Ascending aorta (tissue), 2 donors: Measurements from ENCODE around the gene MMP14. TPM values are rescaled to one million over a fixed set of nuclear protein-coding genes. Genes with fewer than 3 reads are reported as not detected.

Experiments
- DNase-seq, 2 donors: peaks; one replicate each; pipeline ENCODE4 v3.0.0-alpha.2; 2019; ENCODE audit warnings: low spot score in 2 of 2
- H3K27ac ChIP-seq, 2 donors: fragments of 200-600 bp; sonication (generic); one replicate each; pipeline ENCODE4 v1.5.1; 2016 to 2017; ENCODE audit warnings: mild to moderate bottlenecking in 1 of 2
- H3K27me3 ChIP-seq: fragments of 200-600 bp; sonication (generic); one replicate; pipeline ENCODE4 v1.5.1; 2017
- H3K36me3 ChIP-seq, 2 donors: fragments of 200-600 bp; sonication (generic); one replicate each; pipeline ENCODE4 v1.5.1; 2016
- H3K4me1 ChIP-seq, 2 donors: fragments of 200-600 bp; sonication (generic); one replicate each; pipeline ENCODE4 v1.5.1; 2016 to 2017; ENCODE audit warnings: mild to moderate bottlenecking in 1 of 2
- H3K4me3 ChIP-seq, 2 donors: fragments of 200-600 bp; sonication (generic); one replicate each; pipeline ENCODE4 v1.5.1; 2016 to 2017; ENCODE audit warnings: mild to moderate bottlenecking in 1 of 2
- H3K9me3 ChIP-seq, 2 donors: fragments of 200-600 bp; sonication (generic); one replicate each; pipeline ENCODE4 v1.5.1; 2016
- CTCF ChIP-seq, 3 experiments: fragments of 200-600 bp in 2 of 3; fragments of 450-650 bp in 1 of 3; sonication (generic) in 2 of 3; IDR thresholded peaks; one replicate each; pipeline ENCODE4 v1.5.1; 2016 to 2019; ENCODE audit warnings: antibody characterized with exemption in 3 of 3, mild to moderate bottlenecking in 1 of 3, moderate library complexity in 1 of 3
- intact Hi-C: fragments of 100-400 bp; cut with DNase I; formaldehyde crosslinking; loops from one replicate; pipeline ENCODE4 v1.15.1; 2023
- total RNA-seq: library from RNA; depleted of rRNA; stranded (reverse); fragments of >200 nt; gene quantifications from one replicate; pipeline ENCODE4 v1.1.0, GENCODE V29; 2016

MMP14 gene
- total RNA-seq, 1 donor from 2014 or later: 178 TPM

DNA sequence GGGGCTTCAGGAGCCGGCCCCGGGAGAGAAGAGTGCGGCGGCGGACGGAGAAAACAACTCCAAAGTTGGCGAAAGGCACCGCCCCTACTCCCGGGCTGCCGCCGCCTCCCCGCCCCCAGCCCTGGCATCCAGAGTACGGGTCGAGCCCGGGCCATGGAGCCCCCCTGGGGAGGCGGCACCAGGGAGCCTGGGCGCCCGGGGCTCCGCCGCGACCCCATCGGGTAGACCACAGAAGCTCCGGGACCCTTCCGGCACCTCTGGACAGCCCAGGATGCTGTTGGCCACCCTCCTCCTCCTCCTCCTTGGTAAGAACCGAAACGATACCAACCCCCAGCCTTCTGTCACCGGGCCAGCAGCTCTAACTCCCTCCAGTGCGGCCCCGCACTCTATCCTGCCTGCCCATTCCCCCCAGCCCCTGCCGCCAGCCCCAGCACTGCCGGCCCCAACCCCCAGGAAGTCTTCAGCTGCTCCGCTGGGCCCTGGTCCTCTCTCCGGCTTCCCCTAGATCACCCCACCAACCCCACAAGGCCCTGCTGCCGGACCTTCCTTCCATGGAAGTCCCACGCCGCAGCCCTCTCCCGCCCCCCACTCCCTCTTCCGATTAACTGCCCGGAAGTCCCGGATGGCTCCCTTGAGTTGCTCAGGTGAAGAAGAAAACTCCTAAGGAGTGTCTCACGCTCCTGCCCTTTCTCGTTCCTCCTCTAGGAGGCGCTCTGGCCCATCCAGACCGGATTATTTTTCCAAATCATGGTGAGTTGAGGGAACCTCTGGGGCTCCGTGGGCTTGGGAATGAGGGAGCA lies 35.8 kb downstream of the MMP14 start:
- Histone ChIP-seq H3K27me3 (no peaks in the 10 kb centered on the region), H3K9me3 (no peaks in the 10 kb centered on the region), H3K27ac (peak overlapping the region; percentile 99 to 100), H3K4me3 (peak overlapping the region; percentile 95 to 100), H3K4me1 (peaks cover 12 to 24% of the 10 kb centered on the region in 2 donors), H3K36me3 (peaks cover 40% of the 10 kb centered on the region in 2 donors)
- DNase-seq: peak in 1 of 2 donors; percentile 92
- peak; percentile 81 to 97 (median 97) for TF ChIP-seq CTCF (IDR thresholded peaks at IDR 0.05)
- intact Hi-C loops: loop anchor here (1.0 to 5.0 kb wide), 6 partner anchors 14 to 1495 kb away; partner anchors contain the start of genes ACIN1, C14orf119, MMP14 and NFATC4

GRCh38 chr14:22872833-22873520 lies 36.6 kb downstream of the MMP14 start:
- peaks cover 12 to 24% of the 10 kb centered on the region in 2 donors for H3K4me1 ChIP-seq
- no peaks in the 10 kb centered on the region for H3K27me3 ChIP-seq
- H3K27ac ChIP-seq: peak overlapping the region; percentile 99 to 100
- no peak for TF ChIP-seq CTCF (IDR thresholded peaks at IDR 0.05)
- peaks cover 47% of the 10 kb centered on the region in 2 donors for H3K36me3 ChIP-seq
- intact Hi-C loops: loop anchor here (1.0 to 5.0 kb wide), 6 partner anchors 13 to 1494 kb away; partner anchors contain the start of genes ACIN1, C14orf119, MMP14 and NFATC4
- no peaks in the 10 kb centered on the region for H3K9me3 ChIP-seq
- DNase-seq: no peak
- H3K4me3 ChIP-seq: peak overlapping the region; percentile 95 to 100

DNA sequence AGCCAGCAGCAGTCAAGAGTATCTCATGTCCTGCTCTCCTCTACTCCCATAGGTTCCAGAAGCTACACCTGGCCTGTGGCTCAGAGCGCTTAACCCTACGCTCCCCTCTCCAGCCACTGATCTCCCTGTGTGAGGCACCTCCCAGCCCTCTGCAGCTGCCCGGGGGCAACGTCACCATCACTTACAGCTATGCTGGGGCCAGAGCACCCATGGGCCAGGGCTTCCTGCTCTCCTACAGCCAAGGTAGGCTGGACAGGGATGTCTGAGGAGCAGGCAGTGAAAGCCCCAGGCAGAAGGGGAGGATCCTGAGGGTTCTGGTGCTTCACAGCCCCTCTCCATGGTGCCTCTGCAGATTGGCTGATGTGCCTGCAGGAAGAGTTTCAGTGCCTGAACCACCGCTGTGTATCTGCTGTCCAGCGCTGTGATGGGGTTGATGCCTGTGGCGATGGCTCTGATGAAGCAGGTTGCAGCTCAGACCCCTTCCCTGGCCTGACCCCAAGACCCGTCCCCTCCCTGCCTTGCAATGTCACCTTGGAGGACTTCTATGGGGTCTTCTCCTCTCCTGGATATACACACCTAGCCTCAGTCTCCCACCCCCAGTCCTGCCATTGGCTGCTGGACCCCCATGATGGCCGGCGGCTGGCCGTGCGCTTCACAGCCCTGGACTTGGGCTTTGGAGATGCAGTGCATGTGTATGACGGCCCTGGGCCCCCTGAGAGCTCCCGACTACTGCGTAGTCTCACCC lies 38.8 kb downstream of the MMP14 start:
- no peaks in the 10 kb centered on the region for H3K9me3 ChIP-seq
- intact Hi-C loops: no loop called here
- TF ChIP-seq CTCF (IDR thresholded peaks at IDR 0.05): no peak
- no peak overlapping the region for H3K4me3 ChIP-seq
- H3K27me3 ChIP-seq: no peaks in the 10 kb centered on the region
- DNase-seq: no peak
- no peak overlapping the region for H3K27ac ChIP-seq
- H3K4me1 ChIP-seq: peaks cover 10 to 23% of the 10 kb centered on the region in 2 donors
- peaks cover 52 to 62% of the 10 kb centered on the region in 2 donors for H3K36me3 ChIP-seq

GRCh38 chr14:22875748-22876319 lies 39.4 kb downstream of the MMP14 start:
- no peak for DNase-seq
- H3K4me1 ChIP-seq: peaks cover 7 to 16% of the 10 kb centered on the region in 2 donors
- TF ChIP-seq CTCF (IDR thresholded peaks at IDR 0.05): no peak
- no peaks in the 10 kb centered on the region for H3K9me3 ChIP-seq
- intact Hi-C loops: no loop called here
- peaks cover 52 to 62% of the 10 kb centered on the region in 2 donors for H3K36me3 ChIP-seq
- H3K27me3 ChIP-seq: no peaks in the 10 kb centered on the region
- H3K4me3 ChIP-seq: no peak overlapping the region
- H3K27ac ChIP-seq: no peak overlapping the region

DNA sequence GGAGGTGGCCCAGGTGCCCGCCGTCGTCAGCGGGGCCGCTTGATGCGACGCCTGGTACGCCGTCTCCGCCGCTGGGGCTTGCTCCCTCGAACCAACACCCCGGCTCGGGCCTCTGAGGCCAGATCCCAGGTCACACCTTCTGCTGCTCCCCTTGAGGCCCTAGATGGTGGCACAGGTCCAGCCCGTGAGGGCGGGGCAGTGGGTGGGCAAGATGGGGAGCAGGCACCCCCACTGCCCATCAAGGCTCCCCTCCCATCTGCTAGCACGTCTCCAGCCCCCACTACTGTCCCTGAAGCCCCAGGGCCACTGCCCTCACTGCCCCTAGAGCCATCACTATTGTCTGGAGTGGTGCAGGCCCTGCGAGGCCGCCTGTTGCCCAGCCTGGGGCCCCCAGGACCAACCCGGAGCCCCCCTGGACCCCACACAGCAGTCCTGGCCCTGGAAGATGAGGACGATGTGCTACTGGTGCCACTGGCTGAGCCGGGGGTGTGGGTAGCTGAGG lies 40.7 kb downstream of the MMP14 start:
- Histone ChIP-seq H3K4me1 (peaks cover 7 to 15% of the 10 kb centered on the region in 2 donors), H3K36me3 (peaks cover 52 to 62% of the 10 kb centered on the region in 2 donors), H3K27ac (no peak overlapping the region), H3K4me3 (no peak overlapping the region), H3K9me3 (no peaks in the 10 kb centered on the region), H3K27me3 (no peaks in the 10 kb centered on the region)
- TF ChIP-seq CTCF (IDR thresholded peaks at IDR 0.05): no peak
- intact Hi-C loops: no loop called here
- no peak for DNase-seq
